Large intestine (tissue), 3 donors: ENCODE measurements around the gene DHFR2. TPM values are rescaled to one million over a fixed set of nuclear protein-coding genes. Genes with fewer than 3 reads are reported as not detected.
"Not testable (repeated sequence)": the region's sequence is repeated elsewhere in the genome, so short reads cannot be mapped to it uniquely, and the experiment has no call there.

ENCODE experiments used
- DNase-seq, 2 donors: peaks; one replicate each; pipeline versions ENCODE4 v3.0.0 to v3.0.0-alpha.2; 2013
- H3K27ac ChIP-seq: one replicate; pipeline ENCODE4 v1.5.1; 2013; ENCODE audit warnings: low read length
- H3K27me3 ChIP-seq: 2 replicates; pipeline ENCODE4 v1.6.1; 2013; ENCODE audit warnings: low read length; ENCODE audit not compliant: control insufficient read depth, insufficient read depth
- H3K36me3 ChIP-seq: 2 replicates; pipeline ENCODE4 v1.6.1; 2013; ENCODE audit warnings: low read length; ENCODE audit not compliant: control insufficient read depth, insufficient read depth
- H3K4me1 ChIP-seq: one replicate; pipeline ENCODE4 v1.6.1; 2013; ENCODE audit warnings: low read length; ENCODE audit not compliant: control insufficient read depth, insufficient read depth
- H3K4me3 ChIP-seq: one replicate; pipeline ENCODE4 v1.5.1; 2013; ENCODE audit warnings: low read length
- H3K9me3 ChIP-seq: one replicate; pipeline ENCODE4 v1.6.1; 2013; ENCODE audit warnings: mild to moderate bottlenecking, low read depth, low read length, moderate library complexity; ENCODE audit not compliant: control insufficient read depth
- WGBS: methylation state at CpG from one replicate; pipeline ENCODE4 v1.1.5; 2013; ENCODE audit warnings: low lambda C conversion rate; ENCODE audit not compliant: insufficient coverage; 5-methylcytosine and 5-hydroxymethylcytosine counted together
- polyA plus RNA-seq: library from polyadenylated mRNA; unstranded; fragments of 120-200 nt; gene quantifications from one replicate; pipeline ENCODE4 v1.2.1, GENCODE V29; 2013

The DHFR2 gene
- polyA plus RNA-seq, 1 donor = 5.6 TPM

DNA sequence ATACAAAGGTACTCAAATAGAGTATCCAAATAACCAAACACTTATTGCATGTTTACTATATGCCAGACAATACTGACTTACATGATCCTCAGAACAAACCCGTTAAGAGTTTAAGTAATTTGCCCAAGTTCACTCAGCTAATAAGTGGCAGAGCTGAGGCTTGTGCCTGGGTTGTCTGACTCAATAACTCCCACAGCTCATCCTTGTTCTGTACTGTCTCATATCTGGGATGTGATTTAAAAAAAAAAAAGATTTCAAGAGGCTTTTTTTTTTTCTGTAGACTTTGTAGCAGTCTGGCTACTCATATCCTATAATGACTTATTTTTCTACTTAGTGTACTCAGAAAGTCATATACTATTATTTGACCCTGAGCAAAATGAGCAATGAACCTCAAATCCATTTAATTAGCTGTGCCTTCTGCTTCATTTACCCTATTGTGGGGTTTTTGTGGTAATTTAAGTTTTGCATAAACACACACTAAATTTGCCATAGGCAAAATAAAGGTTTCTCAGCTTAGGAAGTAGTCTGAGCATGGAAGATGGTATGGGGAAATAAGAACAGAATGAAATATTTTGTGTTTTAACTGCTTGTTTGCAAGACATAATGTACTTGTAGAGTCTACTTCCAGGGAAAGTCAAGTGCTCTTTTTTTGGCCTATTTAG is 3.2 kb upstream of the DHFR2 start:
- Histone ChIP-seq H3K27ac (no peak overlapping the region), H3K4me3 (no peak overlapping the region), H3K4me1 (peaks cover 6% of the 10 kb centered on the region), H3K9me3 (no peaks in the 10 kb centered on the region), H3K36me3 (peaks cover 10% of the 10 kb centered on the region), H3K27me3 (no peaks in the 10 kb centered on the region)
- no peak for DNase-seq
- no CpG with 5 or more reads among the region's 1 CpG for WGBS

DNA sequence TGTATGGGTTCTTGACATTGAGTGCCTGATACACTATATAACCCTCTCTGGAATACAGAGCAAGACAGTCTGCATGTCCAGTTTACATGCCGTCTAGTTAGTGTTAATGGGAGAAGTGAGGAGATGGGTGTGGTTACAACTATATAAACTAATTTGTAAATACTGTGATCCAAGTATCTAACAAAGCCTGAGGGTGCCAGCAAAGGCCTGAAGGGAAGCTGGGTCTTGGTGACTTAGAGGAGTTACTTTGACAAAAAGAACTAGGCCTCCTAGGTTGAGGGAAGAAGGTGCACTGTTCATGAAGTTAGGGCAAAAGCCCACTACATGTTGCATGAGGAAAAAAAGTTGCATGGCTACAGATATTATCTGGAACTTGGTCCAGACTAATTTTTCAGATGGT is 2.4 kb upstream of the DHFR2 start:
- Histone ChIP-seq H3K4me3 (no peak overlapping the region), H3K27me3 (no peaks in the 10 kb centered on the region), H3K9me3 (no peaks in the 10 kb centered on the region), H3K27ac (no peak overlapping the region), H3K36me3 (peaks cover 10% of the 10 kb centered on the region), H3K4me1 (peaks cover 6% of the 10 kb centered on the region)
- no peak for DNase-seq
- no CpG with 5 or more reads among the region's 1 CpG for WGBS

DNA sequence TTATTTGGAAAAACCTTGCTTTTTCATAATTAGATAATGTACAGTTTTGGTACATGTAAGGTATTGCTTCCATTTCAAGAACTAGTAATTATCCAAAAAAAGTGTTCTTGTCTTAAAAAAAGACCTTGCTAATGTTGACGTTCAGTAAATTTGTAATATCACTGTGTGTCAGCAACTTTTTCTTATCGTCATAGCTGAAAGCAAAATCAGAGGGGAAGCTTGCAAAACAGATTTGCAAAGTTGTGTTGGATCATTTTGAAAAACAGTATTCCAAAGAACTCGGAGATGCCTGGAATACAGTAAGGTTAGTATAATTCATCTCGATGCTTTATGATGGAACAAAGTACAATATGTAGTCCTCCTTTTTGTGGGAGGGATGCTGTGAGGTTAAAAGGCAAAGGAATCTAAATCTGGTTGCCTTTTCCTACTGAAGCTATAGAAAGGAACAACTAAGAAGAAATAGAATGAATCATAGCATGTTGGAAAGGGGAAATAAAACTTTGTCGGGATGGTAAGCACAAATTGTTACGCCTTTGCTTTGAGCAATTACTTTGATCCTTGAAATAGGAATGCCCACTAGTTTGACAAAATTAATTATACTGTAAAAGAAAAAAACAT is 1.6 kb upstream of the DHFR2 start:
- H3K4me1 ChIP-seq = peaks cover 6% of the 10 kb centered on the region
- 79% methylated on average over 3 of the region's 6 CpGs for WGBS
- H3K27me3 ChIP-seq = no peaks in the 10 kb centered on the region
- H3K9me3 ChIP-seq = no peaks in the 10 kb centered on the region
- no peak for DNase-seq
- H3K36me3 ChIP-seq = peaks cover 10% of the 10 kb centered on the region
- H3K4me3 ChIP-seq = no peak overlapping the region
- H3K27ac ChIP-seq = no peak overlapping the region

DNA sequence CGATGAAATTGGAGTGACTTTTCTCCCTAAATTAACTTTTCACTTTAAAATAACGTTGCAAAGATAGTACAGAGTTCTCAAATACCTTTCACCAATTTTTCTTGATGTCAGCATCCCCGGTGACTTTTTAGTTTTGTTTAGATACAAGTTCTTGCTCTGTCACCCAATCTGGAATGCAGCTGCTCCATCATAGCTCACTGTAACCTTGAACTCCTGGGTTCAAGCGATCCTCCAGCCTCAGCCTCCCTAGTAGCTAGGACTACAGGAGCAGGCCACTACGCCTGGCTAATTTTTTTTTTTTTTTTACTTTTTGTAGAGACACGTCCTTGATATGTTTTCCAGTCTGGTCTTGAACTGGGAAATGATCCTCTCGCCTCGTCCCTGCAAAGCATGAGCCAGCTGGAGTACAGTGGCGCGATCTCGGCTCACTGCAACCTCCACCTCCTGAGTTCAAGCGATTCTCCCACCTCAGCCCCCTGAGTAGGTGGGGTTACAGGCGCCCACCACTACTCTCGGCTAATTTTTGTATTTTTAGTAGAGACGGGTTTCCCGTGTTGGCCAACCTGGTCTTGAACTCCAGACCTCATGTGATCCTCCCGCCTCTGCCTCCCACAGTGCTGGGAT is 892 bp upstream of the DHFR2 start:
- Histone ChIP-seq H3K4me3 (peak overlapping the region; percentile 66), H3K27ac (peak overlapping the region; percentile 96), H3K9me3 (no peaks in the 10 kb centered on the region), H3K27me3 (no peaks in the 10 kb centered on the region), H3K36me3 (peaks cover 13% of the 10 kb centered on the region), H3K4me1 (peaks cover 6% of the 10 kb centered on the region)
- WGBS = 0% methylated on average over 2 of the region's 17 CpGs
- no peak for DNase-seq

DNA sequence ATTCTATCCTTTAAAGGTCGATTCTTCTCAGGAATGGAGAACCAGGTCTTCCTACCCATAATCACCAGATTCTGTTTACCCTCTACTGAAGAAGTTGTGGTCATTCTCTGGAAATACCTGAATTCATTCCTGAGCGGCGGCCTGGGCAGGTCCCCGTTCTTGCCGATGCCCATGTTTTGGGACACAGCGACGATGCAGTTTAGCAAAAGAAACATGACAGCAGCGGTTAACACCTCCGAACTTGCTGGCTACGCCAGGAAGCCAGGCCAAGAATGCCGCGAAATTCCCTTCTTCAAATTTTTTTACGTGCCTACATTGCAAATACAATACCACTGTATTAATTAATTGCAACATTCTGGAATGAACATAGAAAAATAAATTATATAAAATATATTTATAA is 1.4 kb downstream of the DHFR2 start:
- Histone ChIP-seq H3K36me3 (peaks cover 3% of the 10 kb centered on the region), H3K27me3 (no peaks in the 10 kb centered on the region), H3K9me3 (no peaks in the 10 kb centered on the region), H3K4me1 (peaks cover 6% of the 10 kb centered on the region), H3K4me3 (no peak overlapping the region), H3K27ac (no peak overlapping the region)
- no peak for DNase-seq
- no CpG with 5 or more reads among the region's 13 CpGs for WGBS

DNA sequence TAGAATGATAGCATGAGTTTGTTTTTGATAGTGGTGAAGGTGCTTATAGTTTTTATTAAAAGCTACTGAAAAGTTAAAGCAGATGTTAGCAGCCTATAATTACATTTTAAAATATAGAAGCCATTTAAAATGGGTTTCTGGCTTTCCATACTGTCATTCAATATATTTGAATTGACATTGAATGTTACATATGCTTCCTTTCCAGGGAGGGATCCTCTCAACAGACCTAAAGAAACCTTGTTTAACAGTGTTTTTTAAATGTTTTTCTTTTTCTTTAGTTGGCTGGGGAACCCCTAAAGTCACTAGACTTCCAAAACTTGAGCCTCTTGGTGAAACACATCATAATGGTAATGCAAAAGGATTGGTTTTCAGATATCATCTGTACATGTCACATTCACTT is 12.2 kb downstream of the DHFR2 start:
- Histone ChIP-seq H3K27ac (no peak overlapping the region), H3K4me3 (no peak overlapping the region), H3K27me3 (no peaks in the 10 kb centered on the region), H3K4me1 (no peaks in the 10 kb centered on the region), H3K36me3 (no peaks in the 10 kb centered on the region), H3K9me3 (no peaks in the 10 kb centered on the region)
- DNase-seq = no peak

DNA sequence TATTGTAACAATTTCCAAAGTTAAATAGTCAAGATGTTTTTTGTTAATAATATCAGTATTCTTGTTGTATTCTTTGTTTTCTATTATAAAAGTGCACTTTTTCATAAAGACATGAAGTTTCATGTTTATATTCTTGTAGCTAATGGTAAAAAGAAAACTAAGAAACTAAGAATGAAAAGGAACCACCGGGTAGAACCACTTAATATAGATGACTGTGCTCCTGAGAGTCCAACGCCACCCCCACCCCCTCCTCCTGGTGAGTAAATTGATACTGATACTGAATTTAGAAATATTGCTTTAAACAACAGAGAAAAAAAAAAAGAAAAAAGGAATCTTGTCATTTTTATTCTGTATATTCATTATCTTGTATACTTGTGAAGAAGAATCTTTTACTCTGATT is 13.4 kb downstream of the DHFR2 start:
- Histone ChIP-seq H3K27ac (no peak overlapping the region), H3K36me3 (peaks cover 2% of the 10 kb centered on the region), H3K27me3 (no peaks in the 10 kb centered on the region), H3K4me3 (no peak overlapping the region), H3K9me3 (peaks cover 6% of the 10 kb centered on the region), H3K4me1 (no peaks in the 10 kb centered on the region)
- no peak for DNase-seq
- no CpG with 5 or more reads among the region's 2 CpGs for WGBS

DNA sequence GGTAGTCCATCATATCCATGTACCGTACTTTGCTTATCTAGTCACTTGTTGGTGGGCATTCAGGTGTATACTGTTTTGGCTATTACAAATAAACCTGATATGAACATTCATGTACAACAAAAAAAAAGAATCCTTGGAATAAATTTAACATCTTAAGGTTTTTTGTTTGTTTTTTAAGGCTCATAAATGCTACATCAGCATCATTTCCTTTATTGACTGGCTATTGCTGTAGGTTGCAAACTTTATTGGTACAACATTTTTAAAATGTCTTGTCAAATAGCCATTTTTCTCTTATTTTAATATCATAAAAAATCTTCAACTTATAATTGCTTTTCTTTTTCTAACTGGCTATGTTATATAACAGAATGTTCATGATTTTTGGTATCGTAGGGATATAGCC is 16.2 kb downstream of the DHFR2 start:
- H3K27me3 ChIP-seq = no peaks in the 10 kb centered on the region
- DNase-seq = no peak
- H3K4me3 ChIP-seq = no peak overlapping the region
- peaks cover 2% of the 10 kb centered on the region for H3K36me3 ChIP-seq
- peaks cover 13% of the 10 kb centered on the region for H3K9me3 ChIP-seq
- WGBS = 100% methylated on average over 2 of the region's 2 CpGs
- no peak overlapping the region for H3K27ac ChIP-seq
- H3K4me1 ChIP-seq = no peaks in the 10 kb centered on the region

DNA sequence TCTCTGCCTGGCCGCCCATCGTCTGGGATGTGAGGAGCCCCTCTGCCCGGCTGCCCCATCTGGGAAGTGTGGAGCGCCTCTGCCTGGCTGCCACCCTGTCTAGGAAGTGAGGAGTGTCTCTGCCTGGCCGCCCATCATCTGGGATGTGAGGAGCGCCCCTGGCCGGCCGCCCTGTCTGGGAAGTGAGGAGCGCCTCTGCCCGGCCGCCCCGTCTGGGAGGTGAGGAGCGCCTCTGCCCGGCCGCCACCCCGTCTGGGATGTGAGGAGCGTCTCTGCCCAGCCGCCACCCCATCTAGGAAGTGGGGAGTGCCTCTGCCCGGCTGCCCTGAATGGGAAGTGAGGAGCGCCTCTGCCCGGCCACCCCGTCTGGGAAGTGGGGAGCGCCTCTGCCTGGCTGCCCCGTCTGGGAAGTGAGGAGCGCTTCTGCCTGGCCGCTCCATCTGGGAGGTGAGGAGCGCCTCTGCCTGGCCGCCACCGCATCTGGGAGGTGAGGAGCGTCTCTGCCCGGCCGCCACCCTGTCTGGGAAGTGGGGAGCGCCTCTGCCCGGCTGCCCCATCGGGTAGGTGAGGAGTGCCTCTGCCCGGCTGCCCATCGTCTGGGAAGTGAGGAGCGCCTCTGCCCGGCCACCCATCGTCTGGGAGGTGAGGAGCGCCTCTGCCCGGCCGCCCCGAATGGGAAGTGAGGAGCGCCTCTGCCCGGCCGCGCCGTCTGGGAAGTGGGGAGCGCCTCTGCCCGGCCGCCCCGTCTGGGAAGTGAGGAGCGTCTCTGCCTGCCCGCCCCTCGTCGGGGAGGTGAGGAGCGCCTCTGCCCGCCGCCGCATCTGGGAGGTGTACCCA is 18.4 kb downstream of the DHFR2 start:
- not testable (repeated sequence) for H3K36me3 ChIP-seq, H3K4me1 ChIP-seq, H3K4me3 ChIP-seq, DNase-seq, H3K27ac ChIP-seq, H3K27me3 ChIP-seq
- H3K9me3 ChIP-seq = peaks cover 13% of the 10 kb centered on the region
- no CpG with 5 or more reads among the region's 61 CpGs for WGBS

DNA sequence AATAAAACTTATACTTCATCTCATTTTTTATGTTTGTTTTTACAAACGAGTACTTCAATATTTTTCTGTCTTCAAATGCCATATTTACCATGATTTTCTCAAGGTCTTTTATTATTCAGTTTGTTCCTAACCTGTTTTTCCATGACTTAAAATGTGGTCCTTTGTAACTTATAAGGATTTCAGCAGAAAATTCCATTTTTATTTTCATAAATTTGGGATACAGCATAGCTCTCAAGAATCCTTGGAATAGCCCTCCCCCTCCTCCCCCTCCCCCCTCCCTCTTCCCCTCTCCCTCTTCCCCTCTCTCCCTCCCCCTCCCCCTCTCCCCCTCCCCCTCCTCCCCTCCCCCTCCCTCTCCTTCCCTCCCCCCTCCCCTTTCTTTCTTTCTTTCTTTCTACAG is 19.4 kb downstream of the DHFR2 start:
- 100% methylated on average over 1 of the region's 1 CpG for WGBS
- Histone ChIP-seq H3K27ac (no peak overlapping the region), H3K36me3 (peaks cover 2% of the 10 kb centered on the region), H3K27me3 (no peaks in the 10 kb centered on the region), H3K4me1 (no peaks in the 10 kb centered on the region), H3K9me3 (peaks cover 13% of the 10 kb centered on the region), H3K4me3 (no peak overlapping the region)
- DNase-seq = no peak
